NB4 (cell line): ENCODE measurements around the gene ACAT1.

Experiments used
- CTCF ChIP-seq: IDR thresholded peaks from one replicate; pipeline ENCODE4 v1.5.1; 2012; ENCODE audit warnings: low read depth, low read length
- MYC ChIP-seq: IDR thresholded peaks from 2 replicates; pipeline ENCODE4 v1.6.1; 2011; ENCODE audit warnings: low read depth, low read length
- POLR2A ChIP-seq: IDR thresholded peaks from 2 replicates; pipeline ENCODE4 v1.6.1; 2011; ENCODE audit warnings: mild to moderate bottlenecking; ENCODE audit not compliant: insufficient read length; ENCODE audit errors: extremely low read depth

GRCh38 chr11:108167624-108168023, 46.3 kb downstream of the ACAT1 start:
- TF ChIP-seq CTCF (no peak), POLR2A (no peak), MYC (no peak)
